Keratinocyte (primary cell): Measurements from ENCODE around the gene PHF2. TPM values are rescaled to one million over a fixed set of nuclear protein-coding genes. Genes with fewer than 3 reads are reported as not detected.

Experiments used
- DNase-seq: peaks from one replicate; pipeline ENCODE4 v3.0.0-alpha.2; 2011; ENCODE audit warnings: low read depth, missing footprints, low spot score
- FAIRE-seq: peaks from 2 replicates; lab custom pipeline; 2011; peaks lifted over from hg19 to GRCh38; lab: Jason Lieb, UNC
- H2AFZ ChIP-seq: 2 replicates; pipeline ENCODE4 v1.6.0; 2012; ENCODE audit warnings: low read length, control low read depth, inconsistent platforms; ENCODE audit not compliant: control insufficient read depth
- H3K27ac ChIP-seq: 2 replicates; pipeline ENCODE4 v1.5.1; 2011; ENCODE audit warnings: low read length; ENCODE audit not compliant: control insufficient read depth, insufficient read depth
- H3K27me3 ChIP-seq: 3 replicates; pipeline ENCODE4 v1.6.0; 2011; ENCODE audit warnings: low read length; ENCODE audit not compliant: control insufficient read depth, insufficient read depth; ENCODE audit errors: extremely low read depth
- H3K36me3 ChIP-seq, 2 experiments: 2 replicates in 1 of 2; 3 replicates in 1 of 2; pipeline ENCODE4 v1.5.1; 2011; ENCODE audit warnings: low read length in 2 of 2, mild to moderate bottlenecking in 1 of 2; ENCODE audit not compliant: control insufficient read depth in 2 of 2, insufficient read depth in 2 of 2; ENCODE audit errors: extremely low read depth in 1 of 2
- H3K4me1 ChIP-seq: 3 replicates; pipeline ENCODE4 v1.5.1; 2011; ENCODE audit warnings: low read length; ENCODE audit not compliant: control insufficient read depth, insufficient read depth; ENCODE audit errors: extremely low read depth
- H3K4me2 ChIP-seq: 3 replicates; pipeline ENCODE4 v1.6.0; 2011; ENCODE audit warnings: low read depth, low read length; ENCODE audit not compliant: control insufficient read depth, insufficient read depth; ENCODE audit errors: extremely low read depth
- H3K4me3 ChIP-seq, 3 experiments: fragments of 200-600 bp in 1 of 3; sonication (generic) in 1 of 3; 2 replicates in 2 of 3; 3 replicates in 1 of 3; pipeline ENCODE4 v1.5.1; 2011 to 2016; ENCODE audit warnings: low read length in 3 of 3, mild to moderate bottlenecking in 3 of 3, control low read depth in 2 of 3, inconsistent platforms in 1 of 3, low read depth in 1 of 3, mixed read lengths in 1 of 3, mixed run types in 1 of 3, moderate library complexity in 1 of 3; ENCODE audit not compliant: control insufficient read depth in 2 of 3, insufficient read depth in 2 of 3; ENCODE audit errors: extremely low read depth in 1 of 3
- H3K79me2 ChIP-seq: 2 replicates; pipeline ENCODE4 v1.6.0; 2012; ENCODE audit warnings: low read length; ENCODE audit not compliant: control insufficient read depth, insufficient read depth
- H3K9ac ChIP-seq: 3 replicates; pipeline ENCODE4 v1.6.0; 2011; ENCODE audit warnings: low read length; ENCODE audit not compliant: control insufficient read depth, insufficient read depth; ENCODE audit errors: extremely low read depth
- H3K9me1 ChIP-seq: 3 replicates; pipeline ENCODE4 v1.6.0; 2011; ENCODE audit warnings: low read length; ENCODE audit not compliant: control insufficient read depth, insufficient read depth; ENCODE audit errors: extremely low read depth
- H3K9me3 ChIP-seq: 2 replicates; pipeline ENCODE4 v1.5.1; 2012; ENCODE audit warnings: low read depth, low read length; ENCODE audit not compliant: control insufficient read depth
- H4K20me1 ChIP-seq: 3 replicates; pipeline ENCODE4 v1.6.0; 2011; ENCODE audit warnings: low read length; ENCODE audit not compliant: control insufficient read depth, insufficient read depth; ENCODE audit errors: extremely low read depth
- CTCF ChIP-seq, 3 experiments: IDR thresholded peaks in 1 of 3; conservative IDR thresholded peaks in 1 of 3; optimal IDR thresholded peaks in 1 of 3; 2 replicates in 2 of 3; 3 replicates in 1 of 3; pipeline versions ENCODE3 to v1.5.1; 2011; ENCODE audit warnings: low read length in 3 of 3, mild to moderate bottlenecking in 3 of 3, moderate library complexity in 2 of 3, control low read depth in 1 of 3, inconsistent platforms in 1 of 3; ENCODE audit not compliant: insufficient read depth in 2 of 3; ENCODE audit errors: extremely low read depth in 1 of 3
- EZH2 ChIP-seq: IDR thresholded peaks from one replicate; pipeline ENCODE4 v1.6.1; 2012; ENCODE audit warnings: inconsistent platforms, mild to moderate bottlenecking, low read length, moderate library complexity
- dilution Hi-C: fragments of 300-500 bp; cut with MboI; formaldehyde crosslinking; loops from one replicate; pipeline ENCODE4 v1.7.0; 2020; ENCODE audit warnings: low sequenced_read_pairs; ENCODE audit not compliant: extremely low pct_ligation_motif_present
- polyA plus RNA-seq, 5 experiments: library from polyadenylated mRNA; depleted of rRNA in 3 of 5; stranded (reverse) in 3 of 5; stranded (forward) in 1 of 5; unstranded in 1 of 5; fragments of >200 nt; gene quantifications; 1 replicate in 1 of 5; 2 replicates in 3 of 5; 3 replicates in 1 of 5; pipeline versions ENCODE4 v1.2.1 to v1.2.3, GENCODE V29; 2011 to 2012; ENCODE audit warnings: missing spikeins in 2 of 5, low read depth in 1 of 5, low replicate concordance in 1 of 5

PHF2 gene
- polyA plus RNA-seq, 1 donor (not counting 4 experiments of a cell fraction or from before 2014, with no cell fraction given): 5.1 TPM

- no peak for DNase-seq
- H3K27ac ChIP-seq: no peak overlapping the region
- peaks cover 19 to 21% of the 10 kb centered on the region in 2 experiments for H3K36me3 ChIP-seq
- peaks cover 24% of the 10 kb centered on the region for H3K4me1 ChIP-seq
- dilution Hi-C loops: no loop called here
- peaks cover 5% of the 10 kb centered on the region for H3K79me2 ChIP-seq
- no peak overlapping the region for H3K4me3 ChIP-seq
- no peaks in the 10 kb centered on the region for H4K20me1 ChIP-seq
- no peak for TF ChIP-seq EZH2
- TF ChIP-seq CTCF (optimal IDR thresholded peaks at IDR 0.05 in 1 of 3, IDR thresholded peaks at IDR 0.05 in 1 of 3, conservative IDR thresholded peaks at IDR 0.05 in 1 of 3; ENCODE audit: extremely low read depth in 1 of 3, insufficient read depth in 2 of 3, low read length in 3 of 3): no peak
- no peaks in the 10 kb centered on the region for H3K9me1 ChIP-seq
- no peak overlapping the region for H3K9ac ChIP-seq
- H3K4me2 ChIP-seq: no peak overlapping the region
- no peaks in the 10 kb centered on the region for H3K9me3 ChIP-seq
- no peak for FAIRE-seq
- no peak overlapping the region for H2AFZ ChIP-seq
- H3K27me3 ChIP-seq: no peaks in the 10 kb centered on the region
Measured at GRCh38 chr9:93540305-93540704, 36.1 kb upstream of the PHF2 start.

GRCh38 chr9:93541005-93541404, 35.4 kb upstream of the PHF2 start:
- no peaks in the 10 kb centered on the region for H3K9me1 ChIP-seq
- no peaks in the 10 kb centered on the region for H3K9me3 ChIP-seq
- peak overlapping the region; percentile 16 for H3K27ac ChIP-seq
- H3K27me3 ChIP-seq: no peaks in the 10 kb centered on the region
- H3K36me3 ChIP-seq: peaks cover 19 to 22% of the 10 kb centered on the region in 2 experiments
- H3K4me3 ChIP-seq: no peak overlapping the region
- peaks cover 24% of the 10 kb centered on the region for H3K4me1 ChIP-seq
- TF ChIP-seq CTCF (optimal IDR thresholded peaks at IDR 0.05 in 1 of 3, IDR thresholded peaks at IDR 0.05 in 1 of 3, conservative IDR thresholded peaks at IDR 0.05 in 1 of 3; ENCODE audit: extremely low read depth in 1 of 3, insufficient read depth in 2 of 3, low read length in 3 of 3) (no peak), EZH2 (no peak)
- H3K79me2 ChIP-seq: peaks cover 5% of the 10 kb centered on the region
- no peak overlapping the region for H3K4me2 ChIP-seq
- dilution Hi-C loops: no loop called here
- no peak overlapping the region for H2AFZ ChIP-seq
- no peak for FAIRE-seq
- no peaks in the 10 kb centered on the region for H4K20me1 ChIP-seq
- no peak overlapping the region for H3K9ac ChIP-seq
- no peak for DNase-seq
